Lung (tissue), 12 donors: Measurements from ENCODE around the gene C19orf12. TPM values are rescaled to one million over a fixed set of nuclear protein-coding genes. Genes with fewer than 3 reads are reported as not detected.

Experiments used
- ATAC-seq: fragments of 200-7000 bp; cut with Tn5 transposase; one replicate; pipeline ENCODE4 v1.9.1; 2020; ENCODE audit warnings: moderate number of reproducible peaks; ENCODE audit not compliant: insufficient read depth, low FRiP score
- DNase-seq, 3 donors: peaks; one replicate each; pipeline ENCODE4 v3.0.0-alpha.2; 2013 to 2017
- H3K27ac ChIP-seq, 2 donors: one replicate each; pipeline ENCODE4 v1.5.1; 2013; ENCODE audit warnings: mild to moderate bottlenecking in 2 of 2, moderate library complexity in 2 of 2, control low read depth in 1 of 2, inconsistent platforms in 1 of 2, low read depth in 1 of 2, low read length in 1 of 2
- H3K27me3 ChIP-seq, 3 donors: one replicate each; pipeline ENCODE4 v1.5.1; 2013; ENCODE audit warnings: low read length in 2 of 3; ENCODE audit not compliant: control insufficient read depth in 3 of 3, insufficient read depth in 3 of 3
- H3K36me3 ChIP-seq, 4 donors: one replicate each; pipeline ENCODE4 v1.5.1; 2013; ENCODE audit warnings: low read length in 4 of 4, mild to moderate bottlenecking in 1 of 4, moderate library complexity in 1 of 4; ENCODE audit not compliant: control insufficient read depth in 4 of 4, insufficient read depth in 4 of 4
- H3K4me1 ChIP-seq, 5 donors: one replicate each; pipeline ENCODE4 v1.5.1; 2013; ENCODE audit warnings: low read length in 5 of 5, mild to moderate bottlenecking in 2 of 5, moderate library complexity in 1 of 5; ENCODE audit not compliant: control insufficient read depth in 5 of 5, insufficient read depth in 5 of 5
- H3K4me3 ChIP-seq: one replicate; pipeline ENCODE4 v1.5.1; 2013; ENCODE audit warnings: mild to moderate bottlenecking, control low read depth, moderate library complexity
- H3K9ac ChIP-seq, 2 donors: one replicate each; pipeline ENCODE4 v1.5.1; 2013; ENCODE audit warnings: low read length in 2 of 2, control low read depth in 1 of 2; ENCODE audit not compliant: insufficient read depth in 1 of 2
- H3K9me3 ChIP-seq, 4 donors: one replicate each; pipeline ENCODE4 v1.5.1; 2013; ENCODE audit warnings: low read length in 3 of 4, mild to moderate bottlenecking in 1 of 4, moderate library complexity in 1 of 4; ENCODE audit not compliant: control insufficient read depth in 4 of 4, insufficient read depth in 3 of 4
- WGBS, 2 donors: extraction: QIAGEN DNeasy Blood & Tissue Kit; methylation state at CpG; one replicate each; pipeline ENCODE4 v1.1.7; 2013; 5-methylcytosine and 5-hydroxymethylcytosine counted together
- polyA plus RNA-seq, 2 donors: library from polyadenylated mRNA; stranded (reverse); fragments of 200-250 nt; gene quantifications; one replicate each; pipeline ENCODE4 v1.2.1, GENCODE V29; 2013
- total RNA-seq, 2 donors: library from RNA; depleted of rRNA in 1 of 2; stranded (reverse); fragments of >200 nt in 1 of 2; gene quantifications; one replicate each; pipeline ENCODE4 v1.2.1, GENCODE V29; 2014 to 2021
- TF ChIP-seq, protein P1 (sequence below): IDR thresholded peaks from 2 replicates; pipeline ENCODE4 v1.5.1; 2012; ENCODE audit warnings: mild to moderate bottlenecking; ENCODE audit errors: control extremely low read depth, extremely low read depth
- donor health status: control.
- donor health status: control.
- donor health status: Bipolar disorder and iron deficiency.
- donor health status: healthy.
- donor health status: DM: yes; HTN: yes; CAD: no.

The C19orf12 gene
- total and polyA plus RNA-seq, 4 donors = 11.4 to 26.0 (median 17.7) TPM

DNA sequence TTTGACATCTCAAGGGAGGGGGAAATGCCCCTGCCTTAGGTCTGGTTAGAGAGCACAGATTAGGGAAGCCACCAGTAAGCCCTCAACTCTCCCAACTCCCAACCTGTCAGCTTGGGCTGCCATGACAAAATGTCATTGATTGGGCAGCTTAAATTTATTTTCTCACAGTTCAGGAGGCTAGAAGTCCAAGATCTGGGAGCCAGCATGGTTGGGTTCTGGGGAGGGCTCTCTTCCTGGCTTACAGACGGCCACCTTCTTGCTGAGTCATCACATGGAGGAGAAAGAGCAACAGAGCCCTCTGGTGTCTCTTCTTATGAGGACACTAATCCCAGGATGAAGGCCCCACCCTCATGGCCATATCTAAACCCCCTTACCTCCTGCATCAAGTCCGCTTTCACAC lies 24.2 kb downstream of the C19orf12 start:
- DNase-seq (no peak), ATAC-seq (no peak)
- WGBS, 2 donors = 52 to 62% methylated on average over 2 of the region's 2 CpGs
- H3K27me3 ChIP-seq = no peaks in the 10 kb centered on the region
- peaks cover 0 to 4% (median 0%) of the 10 kb centered on the region in 5 donors for H3K4me1 ChIP-seq
- H3K27ac ChIP-seq = no peak overlapping the region
- TF ChIP-seq, protein P1, sequence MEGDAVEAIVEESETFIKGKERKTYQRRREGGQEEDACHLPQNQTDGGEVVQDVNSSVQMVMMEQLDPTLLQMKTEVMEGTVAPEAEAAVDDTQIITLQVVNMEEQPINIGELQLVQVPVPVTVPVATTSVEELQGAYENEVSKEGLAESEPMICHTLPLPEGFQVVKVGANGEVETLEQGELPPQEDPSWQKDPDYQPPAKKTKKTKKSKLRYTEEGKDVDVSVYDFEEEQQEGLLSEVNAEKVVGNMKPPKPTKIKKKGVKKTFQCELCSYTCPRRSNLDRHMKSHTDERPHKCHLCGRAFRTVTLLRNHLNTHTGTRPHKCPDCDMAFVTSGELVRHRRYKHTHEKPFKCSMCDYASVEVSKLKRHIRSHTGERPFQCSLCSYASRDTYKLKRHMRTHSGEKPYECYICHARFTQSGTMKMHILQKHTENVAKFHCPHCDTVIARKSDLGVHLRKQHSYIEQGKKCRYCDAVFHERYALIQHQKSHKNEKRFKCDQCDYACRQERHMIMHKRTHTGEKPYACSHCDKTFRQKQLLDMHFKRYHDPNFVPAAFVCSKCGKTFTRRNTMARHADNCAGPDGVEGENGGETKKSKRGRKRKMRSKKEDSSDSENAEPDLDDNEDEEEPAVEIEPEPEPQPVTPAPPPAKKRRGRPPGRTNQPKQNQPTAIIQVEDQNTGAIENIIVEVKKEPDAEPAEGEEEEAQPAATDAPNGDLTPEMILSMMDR = peak; percentile 15
- no peak overlapping the region for H3K4me3 ChIP-seq
- H3K9ac ChIP-seq = no peak overlapping the region
- peaks cover 0 to 3% (median 0%) of the 10 kb centered on the region in 4 donors for H3K9me3 ChIP-seq
- H3K36me3 ChIP-seq = no peaks in the 10 kb centered on the region

DNA sequence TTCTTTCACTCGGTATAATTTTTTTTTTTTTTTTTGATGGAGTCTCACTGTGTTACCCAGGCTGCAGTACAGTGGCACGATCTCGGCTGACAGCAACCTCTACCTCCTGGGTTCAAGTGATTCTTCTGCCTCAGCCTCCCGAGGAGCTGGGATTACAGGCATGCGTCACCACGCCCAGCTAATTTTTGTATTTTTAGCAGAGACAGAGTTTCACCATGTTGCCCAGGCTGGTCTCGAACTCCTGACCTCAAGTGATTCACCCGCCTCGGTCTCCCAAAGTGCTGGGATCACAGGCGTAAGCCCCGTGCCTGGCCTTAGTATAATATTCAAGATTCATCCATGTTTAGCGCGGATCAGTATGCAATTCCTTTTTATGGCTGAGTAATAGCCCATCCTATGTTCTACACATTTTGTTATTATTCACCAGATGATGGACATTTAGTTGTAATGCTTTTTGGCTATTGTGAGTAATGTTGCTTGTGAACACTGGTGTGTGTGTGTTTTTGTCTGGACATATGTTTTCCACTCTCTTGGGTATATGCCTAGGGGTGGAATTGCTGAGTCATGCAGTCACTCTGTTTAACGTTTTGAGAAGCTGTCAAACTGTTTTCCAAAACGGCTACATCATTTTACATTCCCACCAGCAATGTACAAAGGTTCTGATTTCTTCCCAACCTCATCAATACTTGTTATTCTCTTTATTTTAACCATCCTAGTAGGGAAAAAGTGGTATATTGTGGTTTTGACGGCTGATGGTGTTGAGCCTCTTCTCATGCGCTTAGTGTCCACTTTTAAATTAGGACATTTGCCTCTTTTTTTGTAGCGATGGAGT lies 26.9 kb downstream of the C19orf12 start:
- no peaks in the 10 kb centered on the region for H3K36me3 ChIP-seq
- H3K27ac ChIP-seq = no peak overlapping the region
- peaks cover 0 to 3% (median 0%) of the 10 kb centered on the region in 4 donors for H3K9me3 ChIP-seq
- DNase-seq (no peak), ATAC-seq (no peak)
- no peaks in the 10 kb centered on the region for H3K27me3 ChIP-seq
- H3K4me1 ChIP-seq = peaks cover 0 to 5% (median 0%) of the 10 kb centered on the region in 5 donors
- TF ChIP-seq, protein P1 = no peak
- H3K4me3 ChIP-seq = no peak overlapping the region
- H3K9ac ChIP-seq = no peak overlapping the region
- 72 to 80% methylated on average over 18 of the region's 18 CpGs for WGBS, 2 donors

DNA sequence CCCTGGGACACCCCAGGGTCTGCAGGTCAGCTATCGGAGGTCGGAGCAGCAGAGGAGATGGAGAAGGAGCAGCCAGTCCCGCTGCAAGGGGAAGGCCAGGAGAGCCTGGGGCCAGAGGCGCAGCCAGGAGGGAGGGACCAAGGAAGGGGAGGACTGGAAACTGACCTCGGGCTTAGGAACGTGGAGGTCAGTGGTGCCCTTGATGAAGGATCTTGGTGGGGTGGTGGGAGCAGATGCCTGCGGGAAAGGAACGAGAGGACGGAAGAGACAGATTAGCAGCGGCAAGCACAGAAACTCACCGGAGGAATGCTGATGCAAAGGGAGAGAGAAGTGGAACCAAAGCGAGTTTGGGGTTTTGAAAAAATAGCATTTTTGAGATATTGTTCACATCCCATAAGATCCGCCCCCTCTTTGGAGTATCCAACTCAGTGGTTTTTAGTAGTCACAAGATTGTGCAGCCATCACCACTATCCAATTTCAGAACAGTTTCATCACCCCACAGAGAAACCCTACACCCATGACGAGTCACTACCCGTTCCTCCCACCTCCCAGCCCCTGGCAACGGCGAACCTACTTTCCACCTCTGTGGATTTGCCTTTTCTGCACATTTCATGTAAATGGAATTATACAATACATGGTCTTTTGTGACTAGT lies 27.7 kb downstream of the C19orf12 start:
- WGBS, 2 donors = 76 to 80% methylated on average over 17 of the region's 17 CpGs
- H3K36me3 ChIP-seq = no peaks in the 10 kb centered on the region
- DNase-seq = no peak
- no peak overlapping the region for H3K4me3 ChIP-seq
- TF ChIP-seq, protein P1 = no peak
- ATAC-seq = peak; percentile 68
- H3K9ac ChIP-seq = no peak overlapping the region
- H3K9me3 ChIP-seq = peaks cover 0 to 3% (median 0%) of the 10 kb centered on the region in 4 donors
- peaks cover 0 to 5% (median 0%) of the 10 kb centered on the region in 5 donors for H3K4me1 ChIP-seq
- H3K27ac ChIP-seq = peak overlapping the region in 1 of 2 donors; percentile 59
- no peaks in the 10 kb centered on the region for H3K27me3 ChIP-seq
